SU-DHL-6 (cell line): ENCODE results near the gene ATPAF1.

Experiments used
- H2AFZ ChIP-seq: fragments of 200-600 bp; sonication (generic); 2 replicates; pipeline ENCODE4 v1.6.1; 2014; ENCODE audit warnings: low read depth, mild to moderate bottlenecking, moderate library complexity, mixed read lengths, antibody characterized with exemption, low read length; ENCODE audit not compliant: severe bottlenecking
- H3F3A ChIP-seq: fragments of 200-600 bp; shearing (Covaris generic); 2 replicates; pipeline ENCODE4 v1.6.0; 2016; ENCODE audit warnings: antibody characterized with exemption, mild to moderate bottlenecking; ENCODE audit not compliant: insufficient read depth
- H3K27ac ChIP-seq: fragments of 200-600 bp; sonication (generic); 2 replicates; pipeline ENCODE4 v1.5.1; 2016; ENCODE audit warnings: low read depth, mild to moderate bottlenecking, low read length, moderate library complexity, mixed read lengths
- H3K27me3 ChIP-seq: fragments of 200-600 bp; sonication (generic), shearing (Covaris generic); 2 replicates; pipeline ENCODE4 v1.6.0; 2014; ENCODE audit warnings: mild to moderate bottlenecking, low read length
- H3K36me3 ChIP-seq: fragments of 200-600 bp; sonication (generic); 2 replicates; pipeline ENCODE4 v1.6.1; 2014; ENCODE audit warnings: mild to moderate bottlenecking, low read length, mixed read lengths
- H3K4me2 ChIP-seq: fragments of 300-600, 200-600 bp; shearing (Covaris generic), sonication (generic); 2 replicates; pipeline ENCODE4 v1.6.0; 2014; ENCODE audit warnings: low read length, low read depth, mild to moderate bottlenecking; ENCODE audit not compliant: poor library complexity, severe bottlenecking
- H3K4me3 ChIP-seq: fragments of 200-600 bp; sonication (generic); 2 replicates; pipeline ENCODE4 v1.5.1; 2014; ENCODE audit warnings: antibody characterized with exemption, low read length, mild to moderate bottlenecking, mixed read lengths; ENCODE audit not compliant: insufficient read depth, poor library complexity, severe bottlenecking
- H3K79me2 ChIP-seq: fragments of 200-600 bp; sonication (generic); 2 replicates; pipeline ENCODE4 v1.6.1; 2014; ENCODE audit warnings: mild to moderate bottlenecking, low read length, moderate library complexity; ENCODE audit not compliant: insufficient read depth
- H3K9ac ChIP-seq: fragments of 200-600 bp; sonication (generic); 2 replicates; pipeline ENCODE4 v1.7.0; 2014; ENCODE audit warnings: mild to moderate bottlenecking, low read length
- H3K9me2 ChIP-seq: fragments of 200-600 bp; sonication (generic); replicated peaks from 2 replicates; pipeline ENCODE4 v1.6.1; 2014; ENCODE audit warnings: low read length; ENCODE audit not compliant: insufficient read depth
- H3K9me3 ChIP-seq: fragments of 200-600 bp; sonication (generic); 2 replicates; pipeline ENCODE4 v1.6.1; 2014; ENCODE audit warnings: low read length, mixed read lengths; ENCODE audit not compliant: insufficient read depth
- H4K20me1 ChIP-seq: fragments of 200-600 bp; sonication (generic); 2 replicates; pipeline ENCODE4 v1.6.1; 2014; ENCODE audit warnings: low read depth, mild to moderate bottlenecking, antibody characterized with exemption, low read length, moderate library complexity, mixed read lengths
- EZH2phosphoT487 ChIP-seq: fragments of 200-600 bp; sonication (generic), shearing (Covaris generic); conservative IDR thresholded peaks from 2 replicates; pipeline ENCODE4 v1.6.1; 2018; ENCODE audit warnings: mild to moderate bottlenecking, antibody characterized with exemption, low read length, moderate library complexity, mixed read lengths
- TF ChIP-seq, protein P1 (sequence below): fragments of 200-600 bp; sonication (generic); IDR thresholded peaks from one replicate; pipeline ENCODE4 v1.5.1; 2017; ENCODE audit warnings: antibody characterized with exemption, mild to moderate bottlenecking, low read length, moderate library complexity; ENCODE audit not compliant: insufficient read depth, poor library complexity, severe bottlenecking

The ATPAF1 gene

GRCh38 chr1:46622344-46622743 lies 45.8 kb downstream of the ATPAF1 start:
- Histone ChIP-seq H4K20me1 (no peaks in the 10 kb centered on the region), H3K4me3 (no peak overlapping the region), H3K9me3 (no peaks in the 10 kb centered on the region), H3K27me3 (no peaks in the 10 kb centered on the region), H3K4me2 (no peak overlapping the region), H3K9me2 (no peaks in the 10 kb centered on the region), H3K36me3 (no peaks in the 10 kb centered on the region), H3F3A (no peaks in the 10 kb centered on the region), H3K9ac (no peak overlapping the region), H3K27ac (no peak overlapping the region), H3K79me2 (no peaks in the 10 kb centered on the region), H2AFZ (no peak overlapping the region)
- TF ChIP-seq, protein P1, sequence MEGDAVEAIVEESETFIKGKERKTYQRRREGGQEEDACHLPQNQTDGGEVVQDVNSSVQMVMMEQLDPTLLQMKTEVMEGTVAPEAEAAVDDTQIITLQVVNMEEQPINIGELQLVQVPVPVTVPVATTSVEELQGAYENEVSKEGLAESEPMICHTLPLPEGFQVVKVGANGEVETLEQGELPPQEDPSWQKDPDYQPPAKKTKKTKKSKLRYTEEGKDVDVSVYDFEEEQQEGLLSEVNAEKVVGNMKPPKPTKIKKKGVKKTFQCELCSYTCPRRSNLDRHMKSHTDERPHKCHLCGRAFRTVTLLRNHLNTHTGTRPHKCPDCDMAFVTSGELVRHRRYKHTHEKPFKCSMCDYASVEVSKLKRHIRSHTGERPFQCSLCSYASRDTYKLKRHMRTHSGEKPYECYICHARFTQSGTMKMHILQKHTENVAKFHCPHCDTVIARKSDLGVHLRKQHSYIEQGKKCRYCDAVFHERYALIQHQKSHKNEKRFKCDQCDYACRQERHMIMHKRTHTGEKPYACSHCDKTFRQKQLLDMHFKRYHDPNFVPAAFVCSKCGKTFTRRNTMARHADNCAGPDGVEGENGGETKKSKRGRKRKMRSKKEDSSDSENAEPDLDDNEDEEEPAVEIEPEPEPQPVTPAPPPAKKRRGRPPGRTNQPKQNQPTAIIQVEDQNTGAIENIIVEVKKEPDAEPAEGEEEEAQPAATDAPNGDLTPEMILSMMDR, result peak; percentile 21
- no peak for TF ChIP-seq EZH2phosphoT487

- no peak for TF ChIP-seq EZH2phosphoT487
- Histone ChIP-seq H3K4me3 (no peak overlapping the region), H4K20me1 (no peaks in the 10 kb centered on the region), H3K9me2 (no peaks in the 10 kb centered on the region), H3K4me2 (no peak overlapping the region), H3K79me2 (no peaks in the 10 kb centered on the region), H2AFZ (no peak overlapping the region), H3K9me3 (no peaks in the 10 kb centered on the region), H3K27ac (no peak overlapping the region), H3F3A (no peaks in the 10 kb centered on the region), H3K9ac (no peak overlapping the region), H3K36me3 (no peaks in the 10 kb centered on the region), H3K27me3 (no peaks in the 10 kb centered on the region)
Observed at GRCh38 chr1:46621930-46622329, 46.2 kb downstream of the ATPAF1 start.

DNA sequence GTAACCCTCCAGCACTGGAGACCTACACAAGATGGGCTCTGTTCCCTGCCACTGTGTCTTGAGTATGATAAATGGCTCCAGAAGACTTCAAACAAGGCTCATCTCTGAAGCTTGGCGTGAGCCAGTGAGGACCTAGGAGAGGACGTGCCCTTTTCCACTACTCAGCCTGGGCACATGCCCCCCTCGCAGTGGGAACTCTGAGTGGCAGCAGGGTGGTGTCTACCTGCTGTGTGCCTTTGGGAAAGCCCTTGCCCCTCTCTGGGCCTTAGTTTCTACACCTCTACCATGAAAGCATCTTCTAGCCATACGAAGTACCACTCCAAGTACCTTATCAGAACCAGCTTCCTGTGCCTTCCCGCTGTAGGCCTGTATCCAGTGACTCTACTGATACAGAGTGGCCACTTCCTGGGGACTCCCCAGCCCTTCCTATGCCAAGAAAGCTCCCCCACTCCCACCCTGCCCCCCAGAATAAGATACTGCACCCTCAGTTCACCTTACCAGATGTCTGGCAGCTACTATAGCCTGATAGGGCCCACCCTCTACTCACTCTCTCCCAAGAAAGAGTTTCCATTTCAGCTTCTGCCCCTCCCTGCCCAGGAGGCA lies 48.4 kb downstream of the ATPAF1 start:
- H3K4me2 ChIP-seq, result no peak overlapping the region
- no peak overlapping the region for H3K4me3 ChIP-seq
- no peaks in the 10 kb centered on the region for H3K9me2 ChIP-seq
- no peak overlapping the region for H3K9ac ChIP-seq
- no peaks in the 10 kb centered on the region for H3K79me2 ChIP-seq
- H3K27me3 ChIP-seq, result no peaks in the 10 kb centered on the region
- no peaks in the 10 kb centered on the region for H3K36me3 ChIP-seq
- no peaks in the 10 kb centered on the region for H3F3A ChIP-seq
- H4K20me1 ChIP-seq, result no peaks in the 10 kb centered on the region
- no peak overlapping the region for H3K27ac ChIP-seq
- no peak overlapping the region for H2AFZ ChIP-seq
- TF ChIP-seq, protein P1, result no peak
- no peak for TF ChIP-seq EZH2phosphoT487
- H3K9me3 ChIP-seq, result no peaks in the 10 kb centered on the region

GRCh38 chr1:46618754-46619415 lies 49.3 kb downstream of the ATPAF1 start:
- no peak overlapping the region for H3K27ac ChIP-seq
- no peak overlapping the region for H3K4me3 ChIP-seq
- H3K79me2 ChIP-seq, result no peaks in the 10 kb centered on the region
- TF ChIP-seq EZH2phosphoT487, result no peak
- TF ChIP-seq, protein P1, result no peak
- H3K9me2 ChIP-seq, result no peaks in the 10 kb centered on the region
- H2AFZ ChIP-seq, result no peak overlapping the region
- no peaks in the 10 kb centered on the region for H4K20me1 ChIP-seq
- H3F3A ChIP-seq, result no peaks in the 10 kb centered on the region
- H3K9me3 ChIP-seq, result no peaks in the 10 kb centered on the region
- no peak overlapping the region for H3K4me2 ChIP-seq
- no peaks in the 10 kb centered on the region for H3K36me3 ChIP-seq
- H3K27me3 ChIP-seq, result no peaks in the 10 kb centered on the region
- H3K9ac ChIP-seq, result no peak overlapping the region
